ENCODE data around the gene DTL.

- TF ChIP-seq SIN3A (IDR thresholded peaks at IDR 0.05; ENCODE audit: low read depth) (no peak), RAD21 (IDR thresholded peaks at IDR 0.05; ENCODE audit: low read depth) (no peak), CTCF (IDR thresholded peaks at IDR 0.05 in 2 of 3, conservative IDR thresholded peaks at IDR 0.05 in 1 of 3; ENCODE audit: borderline replicate concordance in 1 of 3, insufficient read depth in 1 of 3, low read depth in 2 of 3, low read length in 2 of 3) (no peak), EZH2phosphoT487 (IDR thresholded peaks at IDR 0.05; ENCODE audit: borderline replicate concordance) (no peak), SP1 (IDR thresholded peaks at IDR 0.05; ENCODE audit: low read depth) (no peak), POLR2AphosphoS5 (IDR thresholded peaks at IDR 0.05; ENCODE audit: low read depth, low read length) (no peak), EZH2 (IDR thresholded peaks at IDR 0.05) (no peak), POLR2A (IDR thresholded peaks at IDR 0.05; ENCODE audit: borderline replicate concordance, extremely low read depth, insufficient read depth, insufficient read length) (no peak)
- TF ChIP-seq, protein P1, sequence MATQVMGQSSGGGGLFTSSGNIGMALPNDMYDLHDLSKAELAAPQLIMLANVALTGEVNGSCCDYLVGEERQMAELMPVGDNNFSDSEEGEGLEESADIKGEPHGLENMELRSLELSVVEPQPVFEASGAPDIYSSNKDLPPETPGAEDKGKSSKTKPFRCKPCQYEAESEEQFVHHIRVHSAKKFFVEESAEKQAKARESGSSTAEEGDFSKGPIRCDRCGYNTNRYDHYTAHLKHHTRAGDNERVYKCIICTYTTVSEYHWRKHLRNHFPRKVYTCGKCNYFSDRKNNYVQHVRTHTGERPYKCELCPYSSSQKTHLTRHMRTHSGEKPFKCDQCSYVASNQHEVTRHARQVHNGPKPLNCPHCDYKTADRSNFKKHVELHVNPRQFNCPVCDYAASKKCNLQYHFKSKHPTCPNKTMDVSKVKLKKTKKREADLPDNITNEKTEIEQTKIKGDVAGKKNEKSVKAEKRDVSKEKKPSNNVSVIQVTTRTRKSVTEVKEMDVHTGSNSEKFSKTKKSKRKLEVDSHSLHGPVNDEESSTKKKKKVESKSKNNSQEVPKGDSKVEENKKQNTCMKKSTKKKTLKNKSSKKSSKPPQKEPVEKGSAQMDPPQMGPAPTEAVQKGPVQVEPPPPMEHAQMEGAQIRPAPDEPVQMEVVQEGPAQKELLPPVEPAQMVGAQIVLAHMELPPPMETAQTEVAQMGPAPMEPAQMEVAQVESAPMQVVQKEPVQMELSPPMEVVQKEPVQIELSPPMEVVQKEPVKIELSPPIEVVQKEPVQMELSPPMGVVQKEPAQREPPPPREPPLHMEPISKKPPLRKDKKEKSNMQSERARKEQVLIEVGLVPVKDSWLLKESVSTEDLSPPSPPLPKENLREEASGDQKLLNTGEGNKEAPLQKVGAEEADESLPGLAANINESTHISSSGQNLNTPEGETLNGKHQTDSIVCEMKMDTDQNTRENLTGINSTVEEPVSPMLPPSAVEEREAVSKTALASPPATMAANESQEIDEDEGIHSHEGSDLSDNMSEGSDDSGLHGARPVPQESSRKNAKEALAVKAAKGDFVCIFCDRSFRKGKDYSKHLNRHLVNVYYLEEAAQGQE (IDR thresholded peaks at IDR 0.05; ENCODE audit: low read depth) = no peak
These were observed 10.4 kb downstream of the DTL start for GRCh38 chr1:212045981-212046380.

Measured in HCT116 (cell line).